ENCODE measurements around the gene MED27. TPM values are rescaled to one million over a fixed set of nuclear protein-coding genes. Genes with fewer than 3 reads are reported as not detected.

Gene MED27
- total RNA-seq, 1 donor: 25.7 TPM

GRCh38 chr9:132077881-132078698 is 1.6 kb downstream of the MED27 start:
- H3K79me2 ChIP-seq (ENCODE audit: insufficient read depth, low read length): peaks cover 60% of the 10 kb centered on the region

GRCh38 chr9:132075853-132076252 is 3.8 kb downstream of the MED27 start:
- H4K20me1 ChIP-seq (ENCODE audit: insufficient read depth, low read length): peaks cover 27% of the 10 kb centered on the region
- H3K79me2 ChIP-seq (ENCODE audit: insufficient read depth, low read length): peaks cover 82% of the 10 kb centered on the region
- peak overlapping the region; percentile 70 for H3K4me2 ChIP-seq (ENCODE audit: insufficient read depth, low read length)
- no peak overlapping the region for H3K4me3 ChIP-seq (ENCODE audit: insufficient read depth, low read length)
- H2AFZ ChIP-seq (ENCODE audit: low read length): no peak overlapping the region
- no peaks in the 10 kb centered on the region for H3K9me3 ChIP-seq (ENCODE audit: low read depth, low read length)
- H3K36me3 ChIP-seq (ENCODE audit: insufficient read depth, low read length): peaks cover 28% of the 10 kb centered on the region
- TF ChIP-seq CTCF (IDR thresholded peaks at IDR 0.05; ENCODE audit: extremely low read depth, low read depth, low read length): no peak
- H3K27ac ChIP-seq (ENCODE audit: low read depth, low read length): peak overlapping the region; percentile 83
- peaks cover 46% of the 10 kb centered on the region for H3K4me1 ChIP-seq (ENCODE audit: insufficient read depth, low read length)
- H3K27me3 ChIP-seq (ENCODE audit: insufficient read depth, low read length): no peaks in the 10 kb centered on the region
- DNase-seq (ENCODE audit: insufficient read length, low spot score, missing footprints): no peak

More at GRCh38 chr9:132077881-132078698, 1.6 kb downstream of the MED27 start:
- Histone ChIP-seq H3K4me1 (ENCODE audit: insufficient read depth, low read length) (peaks cover 46% of the 10 kb centered on the region), H3K4me3 (ENCODE audit: insufficient read depth, low read length) (peak overlapping the region; percentile 95), H3K27ac (ENCODE audit: low read depth, low read length) (peak overlapping the region; percentile 89), H3K4me2 (ENCODE audit: insufficient read depth, low read length) (peak overlapping the region; percentile 84), H2AFZ (ENCODE audit: low read length) (no peak overlapping the region), H3K27me3 (ENCODE audit: insufficient read depth, low read length) (no peaks in the 10 kb centered on the region), H4K20me1 (ENCODE audit: insufficient read depth, low read length) (peaks cover 9% of the 10 kb centered on the region), H3K9me3 (ENCODE audit: low read depth, low read length) (no peaks in the 10 kb centered on the region), H3K36me3 (ENCODE audit: insufficient read depth, low read length) (peaks cover 22% of the 10 kb centered on the region)
- peak; percentile 65 for DNase-seq (ENCODE audit: insufficient read length, low spot score, missing footprints)
- TF ChIP-seq CTCF (IDR thresholded peaks at IDR 0.05; ENCODE audit: extremely low read depth, low read depth, low read length): no peak

GRCh38 chr9:132074736-132075135 is 4.9 kb downstream of the MED27 start:
- Histone ChIP-seq H2AFZ (ENCODE audit: low read length) (no peak overlapping the region), H3K9me3 (ENCODE audit: low read depth, low read length) (no peaks in the 10 kb centered on the region), H3K36me3 (ENCODE audit: insufficient read depth, low read length) (peaks cover 28% of the 10 kb centered on the region), H3K27me3 (ENCODE audit: insufficient read depth, low read length) (no peaks in the 10 kb centered on the region), H3K4me2 (ENCODE audit: insufficient read depth, low read length) (peak overlapping the region; percentile 70), H3K79me2 (ENCODE audit: insufficient read depth, low read length) (peaks cover 93% of the 10 kb centered on the region), H3K27ac (ENCODE audit: low read depth, low read length) (peak overlapping the region; percentile 83), H4K20me1 (ENCODE audit: insufficient read depth, low read length) (peaks cover 36% of the 10 kb centered on the region), H3K4me3 (ENCODE audit: insufficient read depth, low read length) (peak overlapping the region; percentile 13), H3K4me1 (ENCODE audit: insufficient read depth, low read length) (peaks cover 51% of the 10 kb centered on the region)
- peak; percentile 92 for DNase-seq (ENCODE audit: insufficient read length, low spot score, missing footprints)
- TF ChIP-seq CTCF (IDR thresholded peaks at IDR 0.05; ENCODE audit: extremely low read depth, low read depth, low read length): no peak

GRCh38 chr9:132071847-132072507 is 7.7 kb downstream of the MED27 start:
- H4K20me1 ChIP-seq (ENCODE audit: insufficient read depth, low read length): peaks cover 55% of the 10 kb centered on the region
- H3K4me2 ChIP-seq (ENCODE audit: insufficient read depth, low read length): no peak overlapping the region
- peak; percentile 10 for DNase-seq (ENCODE audit: insufficient read length, low spot score, missing footprints)
- H3K9me3 ChIP-seq (ENCODE audit: low read depth, low read length): no peaks in the 10 kb centered on the region
- H3K4me3 ChIP-seq (ENCODE audit: insufficient read depth, low read length): no peak overlapping the region
- peaks cover 48% of the 10 kb centered on the region for H3K4me1 ChIP-seq (ENCODE audit: insufficient read depth, low read length)
- H3K36me3 ChIP-seq (ENCODE audit: insufficient read depth, low read length): peaks cover 28% of the 10 kb centered on the region
- H3K79me2 ChIP-seq (ENCODE audit: insufficient read depth, low read length): peaks cover 91% of the 10 kb centered on the region
- TF ChIP-seq CTCF (IDR thresholded peaks at IDR 0.05; ENCODE audit: extremely low read depth, low read depth, low read length): no peak
- no peaks in the 10 kb centered on the region for H3K27me3 ChIP-seq (ENCODE audit: insufficient read depth, low read length)
- H2AFZ ChIP-seq (ENCODE audit: low read length): no peak overlapping the region
- no peak overlapping the region for H3K27ac ChIP-seq (ENCODE audit: low read depth, low read length)
